ENCODE data around the gene FBXL13.
"Not testable (repeated sequence)": the region's sequence is repeated elsewhere in the genome, so short reads cannot be mapped to it uniquely, and the experiment has no call there.

Gene FBXL13

DNA sequence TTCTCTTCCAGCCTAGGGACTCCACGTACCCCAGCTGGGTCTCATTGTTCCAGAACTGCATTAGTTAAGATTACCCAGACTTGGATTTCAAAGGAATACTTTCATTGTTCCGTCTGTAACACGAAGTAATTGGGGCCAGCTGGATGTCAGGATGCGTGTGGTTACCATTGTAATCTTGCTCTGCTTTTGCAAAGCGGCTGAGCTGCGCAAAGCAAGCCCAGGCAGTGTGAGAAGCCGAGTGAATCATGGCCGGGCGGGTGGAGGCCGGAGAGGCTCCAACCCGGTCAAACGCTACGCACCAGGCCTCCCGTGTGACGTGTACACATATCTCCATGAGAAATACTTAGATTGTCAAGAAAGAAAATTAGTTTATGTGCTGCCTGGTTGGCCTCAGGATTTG lies 140.8 kb downstream of the FBXL13 start:
- DNase-seq, result no peak

DNA sequence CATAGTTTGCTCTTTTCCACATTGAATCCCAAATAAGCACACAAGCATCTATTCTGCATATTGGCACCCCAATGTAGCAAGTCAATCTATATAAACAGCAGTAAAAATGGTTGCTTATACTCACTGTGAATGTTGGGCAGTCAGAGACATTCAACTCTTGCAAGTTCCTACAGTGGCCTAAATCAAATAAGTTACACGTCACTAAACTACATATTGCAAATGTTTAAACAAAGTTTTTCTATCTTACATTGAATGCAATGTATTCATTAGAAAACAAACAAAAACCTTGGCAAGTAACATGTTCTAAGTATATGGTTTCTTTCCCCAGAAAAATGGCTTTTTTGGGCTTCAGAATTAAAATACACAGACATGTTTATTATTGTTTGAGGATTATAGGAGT lies 142.8 kb downstream of the FBXL13 start:
- no peak for DNase-seq

DNA sequence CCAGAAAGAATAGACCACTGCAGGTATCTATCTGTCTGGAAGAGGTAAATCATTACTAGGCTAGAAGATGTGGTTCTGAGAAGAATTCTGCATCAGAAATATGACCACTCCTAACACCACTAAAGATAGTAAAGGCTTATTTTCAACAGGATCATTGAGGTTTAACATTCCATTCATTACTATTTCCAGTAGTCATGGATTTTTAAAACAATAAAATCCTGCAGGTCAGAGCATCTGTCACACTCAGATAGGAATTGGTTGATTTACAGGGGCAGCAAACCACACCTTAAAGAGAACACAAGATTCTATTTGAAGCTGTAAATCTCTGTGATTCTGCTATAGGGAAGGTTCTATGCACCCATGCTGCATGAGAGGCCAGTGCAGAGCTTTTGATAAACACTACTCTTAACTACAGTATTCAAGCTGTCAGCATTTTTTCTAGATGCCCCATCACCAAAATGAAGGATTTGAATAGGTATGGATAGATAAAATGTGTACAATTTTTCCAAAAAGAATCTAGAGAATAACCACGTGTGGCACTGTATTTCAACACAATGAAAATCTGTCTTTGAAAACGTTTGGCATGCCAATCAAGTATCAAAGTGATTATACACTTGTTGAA lies 147.2 kb downstream of the FBXL13 start:
- no peak for DNase-seq

GRCh38 chr7:102926783-102927140 lies 147.8 kb downstream of the FBXL13 start:
- DNase-seq, result no peak

GRCh38 chr7:102925976-102926782 lies 148.4 kb downstream of the FBXL13 start:
- DNase-seq, result no peak

- DNase-seq, result no peak
Observed at GRCh38 chr7:102918845-102919244, 155.8 kb downstream of the FBXL13 start.

GRCh38 chr7:102917436-102918353 lies 156.9 kb downstream of the FBXL13 start:
- no peak for DNase-seq

DNA sequence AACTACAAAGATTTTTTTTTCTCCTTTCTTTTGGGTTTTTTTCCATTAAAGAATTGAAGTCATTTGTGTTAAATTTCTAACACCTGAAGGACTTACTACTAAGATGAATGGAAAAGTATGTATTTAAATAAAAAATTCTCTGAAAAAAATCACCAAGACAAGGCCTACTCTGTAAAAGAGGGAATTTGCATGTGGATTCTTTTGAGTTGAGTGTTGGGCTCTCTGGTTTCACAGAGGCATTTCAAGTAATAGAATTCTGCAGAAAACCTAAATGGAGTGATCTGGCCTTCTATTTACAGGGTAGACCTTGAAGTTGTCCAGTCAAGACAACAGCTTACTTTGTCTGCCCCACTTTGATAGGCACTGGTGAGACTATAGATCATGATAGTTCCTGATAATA lies 157.7 kb downstream of the FBXL13 start:
- DNase-seq, result no peak

- no peak for DNase-seq
Observed at GRCh38 chr7:102916426-102916825, 158.2 kb downstream of the FBXL13 start.

GRCh38 chr7:102914585-102914984 lies 160.0 kb downstream of the FBXL13 start:
- DNase-seq, result no peak

DNA sequence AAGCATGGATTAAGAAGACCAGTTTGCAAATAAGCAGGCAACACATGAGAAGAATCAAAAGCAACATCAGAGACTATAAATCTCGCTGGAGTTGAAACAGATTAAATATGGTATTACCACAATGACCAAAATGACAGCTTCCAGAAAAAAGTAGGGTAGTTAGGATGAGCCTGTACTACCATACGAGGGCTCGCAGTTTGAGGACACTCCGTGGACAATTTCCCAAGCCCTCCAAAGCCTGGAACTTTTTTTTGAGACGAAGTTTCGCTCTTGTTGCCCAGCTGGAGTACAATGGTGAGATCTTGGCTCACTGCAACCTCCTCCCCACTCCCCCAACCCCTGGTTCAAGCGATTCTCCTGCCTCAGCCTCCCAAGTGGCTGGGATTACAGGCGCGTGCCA lies 160.8 kb downstream of the FBXL13 start:
- DNase-seq, result no peak

- no peak for DNase-seq
Observed at GRCh38 chr7:102912742-102913141, 161.9 kb downstream of the FBXL13 start, which contains the start of gene LRRC17. TSS of gene LRRC17 (plus strand) at chr7:102913000. CDS start at chr7:102933914, 20,914 bp downstream.

- no peak for DNase-seq
Observed at GRCh38 chr7:102908676-102909075, 165.9 kb downstream of the FBXL13 start.

DNA sequence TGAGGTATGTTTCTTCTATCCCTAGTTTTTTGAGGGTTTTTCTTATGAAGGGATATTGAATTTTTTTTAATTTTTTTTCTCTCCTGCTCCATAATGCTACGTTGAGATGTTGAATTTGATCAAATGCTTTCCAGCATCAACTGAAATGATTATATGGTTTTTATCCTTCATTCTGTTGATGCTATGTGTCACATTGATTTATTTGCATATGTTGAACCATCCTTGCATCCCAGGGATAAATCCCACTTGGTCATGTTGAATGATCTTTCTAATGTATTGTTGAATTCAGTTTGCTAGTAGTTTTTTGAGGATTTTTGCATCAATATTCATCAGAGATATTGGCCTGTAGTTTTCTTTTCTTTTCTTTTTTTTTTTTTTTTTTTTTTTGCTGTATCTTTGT lies 171.0 kb downstream of the FBXL13 start:
- not testable (repeated sequence) for DNase-seq

GRCh38 chr7:102902052-102902451 lies 172.5 kb downstream of the FBXL13 start:
- not testable (repeated sequence) for DNase-seq

GRCh38 chr7:102898532-102898859 lies 176.1 kb downstream of the FBXL13 start:
- DNase-seq, result no peak

DNA sequence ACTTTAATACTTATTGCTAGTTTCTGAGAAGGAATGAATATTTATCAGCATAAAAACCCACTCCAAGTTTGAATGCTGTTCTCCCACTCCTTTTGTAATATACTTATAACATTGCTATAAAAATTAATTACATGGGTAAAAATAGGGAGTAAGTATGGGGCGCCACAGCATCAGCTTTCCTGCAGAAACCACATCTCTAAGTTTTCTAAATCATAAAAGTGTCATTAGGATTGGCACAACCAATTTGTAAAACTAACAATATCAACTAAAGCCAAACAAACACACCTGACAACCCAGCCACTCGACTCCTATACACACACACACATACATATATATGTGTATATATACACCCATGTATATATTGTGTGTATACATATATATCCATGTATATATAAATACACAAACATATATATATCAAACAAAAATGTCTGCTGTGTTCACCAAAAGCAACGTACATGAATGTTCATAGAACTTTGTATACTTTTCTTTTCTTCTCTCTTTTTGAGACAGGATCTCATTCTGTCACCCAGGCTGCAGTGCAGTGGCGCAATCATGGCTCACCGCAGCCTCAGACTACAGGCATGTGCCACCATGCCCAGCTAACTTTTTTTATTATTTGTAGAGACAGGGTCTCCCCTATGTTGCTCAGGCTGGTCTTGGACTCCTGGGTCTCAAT lies 176.6 kb downstream of the FBXL13 start:
- DNase-seq, result no peak

DNA sequence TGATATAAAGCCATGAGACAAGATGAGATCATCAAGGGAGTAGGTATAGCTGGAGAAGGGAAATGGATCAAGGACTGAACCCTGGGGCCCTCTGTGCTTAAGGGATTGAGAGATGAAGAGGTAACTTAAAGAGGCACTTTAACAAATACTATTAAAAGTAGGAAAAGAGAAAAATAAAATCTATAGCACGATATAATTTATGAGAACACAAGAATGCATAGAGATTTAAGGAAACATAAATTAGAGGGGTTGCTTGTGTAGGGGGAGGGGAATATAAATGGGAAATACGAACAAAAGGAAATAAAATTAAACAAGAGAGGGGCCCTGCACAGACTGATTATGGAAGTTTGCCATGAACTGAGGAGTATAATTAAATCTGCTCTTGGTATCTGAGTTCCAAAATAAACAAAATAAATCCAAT lies 177.4 kb downstream of the FBXL13 start:
- no peak for DNase-seq

DNA sequence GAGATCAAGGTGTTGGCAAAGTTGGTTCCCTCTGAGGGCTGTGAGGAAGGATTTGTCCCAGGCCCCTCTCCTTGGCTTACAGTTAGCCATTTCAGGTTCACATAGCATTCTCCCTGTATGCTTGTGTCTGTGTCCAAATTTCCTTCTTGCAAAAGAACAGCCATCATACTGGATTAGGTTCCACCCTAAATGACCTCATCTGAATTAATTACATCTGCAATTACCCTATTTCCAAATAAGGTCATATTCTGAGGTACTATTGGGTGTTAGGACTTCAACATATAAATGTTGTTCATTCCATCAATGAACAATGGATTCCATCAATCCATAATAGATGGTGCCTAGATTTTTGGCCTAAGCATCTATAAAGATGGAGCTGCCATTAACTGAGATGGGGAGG lies 178.0 kb downstream of the FBXL13 start:
- no peak for DNase-seq

GRCh38 chr7:102895602-102896001 lies 179.0 kb downstream of the FBXL13 start:
- DNase-seq, result no peak

DNA sequence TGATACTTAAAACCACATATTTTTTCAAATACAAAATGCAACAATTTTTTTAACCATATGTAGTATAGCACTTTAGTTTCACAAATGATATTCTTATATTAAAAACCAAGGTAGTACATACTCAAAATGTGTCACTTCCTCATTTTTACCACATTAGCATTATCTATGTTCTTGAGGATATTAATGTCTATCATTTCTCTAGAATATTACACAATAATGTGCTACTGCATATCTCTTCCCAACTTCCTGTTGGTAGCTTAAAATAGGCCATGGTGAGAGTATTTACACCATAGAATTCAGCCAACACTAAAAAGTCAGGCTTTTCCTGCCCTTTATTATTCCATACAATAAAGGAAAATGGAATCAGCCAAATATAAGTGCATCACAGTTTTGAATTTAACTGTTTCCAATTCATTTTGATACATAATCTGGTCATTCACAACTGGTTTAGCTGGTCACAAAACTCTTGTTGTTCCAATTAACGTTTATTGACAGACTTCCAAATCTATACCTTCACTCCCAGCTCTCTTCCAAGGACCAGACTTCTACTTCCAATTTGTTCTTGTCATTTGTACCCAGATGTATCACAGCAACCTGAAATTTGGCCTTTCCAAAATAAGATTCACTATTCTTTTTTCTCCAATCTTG lies 181.8 kb downstream of the FBXL13 start:
- DNase-seq, result no peak

DNA sequence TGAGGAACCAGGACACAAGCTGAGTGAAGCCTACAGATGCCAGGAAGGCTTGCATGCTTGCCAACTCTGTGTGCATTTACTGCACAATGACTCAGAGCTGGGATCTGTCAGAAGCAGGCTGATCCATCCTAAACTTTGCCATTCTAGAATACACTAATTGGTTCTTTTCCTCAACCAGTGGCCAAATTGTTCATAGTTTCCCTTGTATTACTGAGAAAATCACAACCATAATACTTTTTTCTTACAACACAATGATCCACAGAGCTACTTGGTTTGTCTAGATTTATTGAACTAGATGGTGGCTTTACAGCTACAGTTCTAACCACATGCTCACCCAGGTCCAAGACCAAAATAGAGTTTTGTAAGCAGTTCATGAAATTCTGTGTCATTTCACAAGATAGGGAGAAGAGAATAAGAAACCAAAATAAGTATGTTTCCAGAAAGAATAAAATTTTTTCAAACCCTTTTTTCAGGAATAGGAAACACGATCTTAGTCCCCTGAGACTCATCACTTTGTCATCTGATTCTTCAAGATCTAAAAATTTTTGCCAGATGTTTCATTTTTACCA lies 182.8 kb downstream of the FBXL13 start:
- no peak for DNase-seq
